Measurements from ENCODE around the gene EFNB2.

GRCh38 chr13:106472621-106473020 lies 62.8 kb downstream of the EFNB2 start:
- no peak for TF ChIP-seq CTCF (IDR thresholded peaks at IDR 0.05; ENCODE audit: low read depth, low read length, missing input control)
- no peak for TF ChIP-seq RXRA (IDR thresholded peaks at IDR 0.05)
- TF ChIP-seq SP1 (IDR thresholded peaks at IDR 0.05): no peak
- TF ChIP-seq FOXA2 (IDR thresholded peaks at IDR 0.05): no peak
- no peak for TF ChIP-seq ATF3 (IDR thresholded peaks at IDR 0.05)

All from liver (tissue), 3 donors.